Measurements from ENCODE around the gene CXCL3.

The CXCL3 gene

DNA sequence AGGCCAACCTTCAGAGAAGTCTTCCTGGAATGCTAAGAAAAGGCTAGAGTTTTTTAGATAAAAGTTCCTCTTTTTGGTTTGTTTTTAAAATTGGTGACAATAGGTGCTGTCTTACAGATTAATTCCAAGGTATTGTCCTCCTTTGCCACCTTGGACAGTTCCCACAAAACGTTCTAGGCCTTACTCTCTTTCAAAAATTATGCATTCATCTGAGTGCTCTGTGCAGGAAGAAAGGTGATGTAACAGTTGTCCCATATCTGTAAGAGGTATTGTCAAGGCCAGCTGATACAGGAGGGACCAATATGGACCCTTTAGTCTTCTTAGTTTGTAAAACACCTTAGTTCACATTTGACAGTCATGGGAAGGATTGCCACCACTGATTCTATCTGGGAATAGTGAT is 24.2 kb downstream of the CXCL3 start:
- no peak for DNase-seq

DNA sequence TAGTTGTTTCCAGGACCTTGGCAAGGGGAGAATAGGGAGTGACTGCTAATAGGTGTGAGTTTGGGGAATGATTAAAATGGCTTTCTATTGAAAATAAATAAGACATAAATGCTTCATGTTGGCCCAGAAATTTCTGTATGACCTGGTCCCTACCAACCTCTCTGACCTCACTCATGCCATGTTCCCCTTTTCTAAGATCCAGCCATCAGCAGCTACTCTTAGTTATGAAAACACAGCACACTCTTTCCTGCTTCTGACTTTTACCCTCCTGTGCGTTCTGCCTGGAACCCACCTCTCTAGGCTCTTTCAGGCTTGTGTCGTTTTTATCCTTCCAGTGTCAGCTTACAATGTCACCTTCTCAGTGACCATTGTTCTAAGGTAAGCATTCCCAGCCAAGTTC is 25.2 kb downstream of the CXCL3 start:
- DNase-seq = no peak

GRCh38 chr4:74012130-74012529 is 26.4 kb downstream of the CXCL3 start:
- DNase-seq = no peak

DNA sequence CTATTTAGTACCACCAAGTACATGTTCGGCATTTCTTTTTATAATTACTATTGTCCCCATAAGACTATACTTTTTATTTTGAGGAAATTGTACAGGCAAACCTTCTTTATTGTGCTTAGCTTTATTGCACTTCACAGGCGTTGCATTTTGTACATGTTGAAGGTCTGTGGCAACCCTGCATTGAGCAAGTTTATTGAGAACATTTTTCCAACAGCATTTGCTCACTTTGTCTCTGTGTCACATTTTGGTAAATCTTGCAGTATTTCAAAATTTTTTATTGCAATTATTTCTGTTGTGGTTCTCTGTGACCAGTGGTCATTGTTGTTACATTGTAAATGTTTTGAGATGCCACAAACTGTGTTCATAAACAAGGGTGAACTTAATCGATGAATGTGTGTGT is 29.2 kb downstream of the CXCL3 start:
- DNase-seq = no peak

DNA sequence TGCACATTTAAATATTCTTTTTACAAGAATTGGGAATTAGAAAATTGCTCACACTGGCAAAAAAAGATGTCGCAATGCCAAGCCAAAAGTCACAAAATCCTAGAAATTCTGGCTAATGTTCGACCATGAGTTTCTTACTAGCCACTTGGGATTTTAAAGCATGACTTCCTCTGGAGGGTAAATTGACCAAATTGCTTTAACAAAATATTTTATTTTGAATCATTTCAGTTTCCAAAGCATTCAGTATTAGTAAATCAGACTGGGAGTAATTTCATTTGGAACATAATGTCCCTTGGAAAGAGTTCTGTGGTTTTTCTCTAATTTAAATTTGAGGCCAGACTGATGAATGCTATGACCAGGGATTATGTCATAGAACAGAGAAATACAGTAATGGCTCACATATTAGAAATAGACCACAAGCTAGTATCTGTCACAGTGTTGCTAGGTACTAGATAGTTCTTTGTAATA is 32.4 kb downstream of the CXCL3 start:
- no peak for DNase-seq

- no peak for DNase-seq
Measured at GRCh38 chr4:74005528-74005927, 33.0 kb downstream of the CXCL3 start.

DNA sequence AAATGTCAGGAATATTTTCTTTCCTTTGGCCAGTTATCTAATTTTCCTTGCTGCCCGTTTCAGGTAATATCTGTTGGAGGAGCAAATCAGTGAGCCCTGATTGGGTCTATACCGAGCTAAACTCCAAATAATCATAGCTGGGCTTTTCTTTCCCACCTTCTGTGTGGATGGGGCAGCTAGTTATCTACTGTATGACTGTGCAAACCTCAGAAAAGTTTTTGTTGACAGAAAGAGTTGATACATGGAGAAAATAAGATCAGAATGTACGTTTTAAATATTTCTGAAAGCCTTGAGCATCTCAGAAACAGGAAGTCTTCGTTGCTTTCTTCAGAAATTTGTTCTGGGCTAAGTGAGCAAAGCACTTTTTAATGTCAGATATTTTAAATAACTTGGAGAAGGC is 33.8 kb downstream of the CXCL3 start:
- no peak for DNase-seq

GRCh38 chr4:74000301-74000700 is 38.2 kb downstream of the CXCL3 start:
- no peak for DNase-seq

GRCh38 chr4:73998040-73999011 is 40.2 kb downstream of the CXCL3 start, which contains the start of gene CXCL5:
TSS of gene CXCL5 (minus strand) at chr4:73998677. CDS start at chr4:73998581, 96 bp downstream.
- DNase-seq = peak in 35 of 51 donors; percentile 1 to 58 (median 24)

- DNase-seq = no peak
Measured at GRCh38 chr4:73992050-73992449, 46.4 kb downstream of the CXCL3 start.

- no peak for DNase-seq
Measured at GRCh38 chr4:73991742-73992000, 46.8 kb downstream of the CXCL3 start.

DNA sequence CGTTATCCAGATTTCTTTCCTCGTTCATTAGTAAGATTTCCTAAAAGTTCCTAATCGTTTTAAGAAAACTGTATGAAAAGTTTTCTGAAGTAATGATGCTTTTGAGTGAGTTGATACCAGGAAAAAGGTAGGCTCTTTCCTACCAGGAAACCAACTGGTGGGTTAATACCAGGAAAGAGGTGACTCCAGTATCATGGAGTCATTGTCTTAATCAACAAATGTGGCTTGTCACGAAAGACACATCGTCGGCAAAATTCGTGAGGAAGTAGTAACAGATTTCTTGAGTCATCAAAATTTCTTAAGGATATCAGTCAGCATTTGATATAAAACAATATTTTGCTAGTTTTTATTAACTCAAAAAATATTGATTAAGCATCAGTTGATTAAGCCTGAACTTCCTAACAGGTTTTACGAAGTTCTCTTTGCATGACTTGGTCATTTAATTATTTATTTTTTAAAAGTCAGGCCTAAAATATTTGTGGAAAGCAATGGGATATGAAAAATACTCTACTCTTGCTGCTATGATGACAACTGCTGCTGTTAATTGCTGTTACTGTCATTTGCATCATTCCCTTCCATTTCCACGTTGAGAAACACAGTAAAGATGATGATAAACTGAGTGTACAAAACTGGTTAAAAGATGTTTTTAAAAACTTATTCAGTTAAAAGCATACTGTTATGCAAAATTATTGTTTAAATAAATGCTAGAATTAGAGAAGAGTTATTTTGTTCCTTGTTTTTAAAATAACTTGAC is 47.3 kb downstream of the CXCL3 start:
- DNase-seq = no peak

GRCh38 chr4:73989928-73990327 is 48.6 kb downstream of the CXCL3 start:
- no peak for DNase-seq

DNA sequence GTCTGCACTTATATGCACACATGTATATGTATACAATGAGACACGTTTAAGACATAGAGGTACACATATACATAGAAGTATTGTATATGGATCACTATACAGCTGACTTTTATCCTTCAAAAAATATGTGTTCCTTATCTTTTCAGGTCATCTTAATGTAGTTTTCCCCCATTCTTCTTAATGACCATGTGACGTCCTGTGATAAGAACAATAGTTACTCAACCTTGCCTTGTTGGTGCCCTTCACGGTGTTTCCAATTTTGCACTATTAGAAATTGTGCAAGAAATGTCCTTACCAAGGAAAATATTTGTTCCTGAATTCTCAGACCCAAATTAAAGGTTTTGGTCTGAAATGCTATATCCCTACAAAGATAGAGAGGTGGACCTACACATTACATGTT is 49.5 kb downstream of the CXCL3 start:
- DNase-seq = no peak

GRCh38 chr4:73988061-73988460 is 50.4 kb downstream of the CXCL3 start, which contains the start of gene PPBP:
TSS of gene PPBP (minus strand) at chr4:73988190. CDS start at chr4:73988103, 87 bp downstream.
- no peak for DNase-seq

All from hypothalamus (tissue), 51 donors.